Activated CD8-positive, alpha-beta memory T cell treated with anti-CD3 and anti-CD28 coated beads, Interleukin-2, amount 50 U/mL, for 24 hours (primary cell): ENCODE data around the gene MTMR10.

Source experiments
- DNase-seq: peaks from one replicate; pipeline ENCODE4 v3.0.0-alpha.2; 2020; ENCODE audit errors: extremely low read depth

MTMR10 gene

GRCh38 chr15:31012455-31012854 is 21.0 kb upstream of the MTMR10 start:
- no peak for DNase-seq

DNA sequence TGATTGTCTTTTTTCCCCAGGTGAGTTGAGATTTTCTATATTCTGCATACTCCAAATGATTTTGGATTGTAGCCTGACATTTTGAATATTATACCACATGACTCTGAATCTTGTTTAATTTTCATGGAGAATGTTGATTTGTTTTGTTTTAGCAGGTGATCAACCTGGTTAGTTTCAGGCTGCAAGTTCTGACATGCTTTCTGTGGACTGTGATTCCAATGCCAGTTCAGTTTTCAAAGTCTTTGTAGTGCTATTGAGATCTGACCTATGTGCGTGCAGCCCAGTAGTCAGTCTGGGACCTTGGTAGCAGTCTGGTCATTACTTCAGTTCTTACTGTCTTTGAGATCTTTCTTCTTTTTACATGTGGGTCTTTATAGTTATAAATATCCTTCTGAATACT is 18.6 kb upstream of the MTMR10 start:
- no peak for DNase-seq

DNA sequence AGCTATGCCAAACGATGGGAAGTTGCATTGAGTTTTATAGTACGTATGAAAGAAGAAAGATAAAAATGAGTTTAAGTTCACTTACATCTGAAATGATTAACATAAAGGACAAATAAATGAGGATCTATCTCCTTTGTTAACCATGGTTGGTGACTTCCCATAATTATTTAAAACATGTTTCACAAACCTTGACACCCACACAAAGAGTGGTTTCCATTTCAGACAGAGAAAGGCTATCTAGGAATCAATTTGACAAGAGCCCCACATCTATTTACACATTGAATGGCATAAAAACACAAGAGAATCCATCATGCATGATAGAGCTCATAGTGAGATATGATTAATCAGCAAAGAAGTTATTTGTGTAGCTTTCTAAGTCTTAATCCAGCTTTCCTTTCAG is 14.2 kb upstream of the MTMR10 start:
- no peak for DNase-seq

DNA sequence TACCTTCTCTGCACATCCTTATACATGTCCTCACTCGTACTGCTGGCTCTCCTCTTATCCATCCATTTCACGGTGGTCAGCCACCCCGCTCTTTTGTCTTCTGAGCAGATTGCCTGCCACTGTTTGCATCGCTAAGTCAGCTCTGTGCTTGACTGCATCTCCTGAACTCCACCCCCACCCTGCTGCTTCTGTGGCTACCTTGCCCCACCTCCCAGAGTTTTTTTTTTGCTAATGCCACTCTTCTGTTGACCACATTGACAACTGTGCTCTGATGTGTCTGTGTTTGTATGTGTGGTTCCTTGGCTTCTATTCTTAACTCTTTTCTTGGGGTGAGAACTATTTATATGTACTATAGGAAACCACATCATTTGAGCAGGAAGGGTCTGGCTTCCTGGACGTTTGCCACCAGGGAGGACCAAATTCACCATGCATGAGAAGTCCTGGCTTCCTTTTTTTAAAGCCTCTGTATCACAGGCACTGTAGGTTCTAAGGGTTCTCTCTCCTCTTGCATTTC is 12.8 kb upstream of the MTMR10 start:
- DNase-seq, result no peak

DNA sequence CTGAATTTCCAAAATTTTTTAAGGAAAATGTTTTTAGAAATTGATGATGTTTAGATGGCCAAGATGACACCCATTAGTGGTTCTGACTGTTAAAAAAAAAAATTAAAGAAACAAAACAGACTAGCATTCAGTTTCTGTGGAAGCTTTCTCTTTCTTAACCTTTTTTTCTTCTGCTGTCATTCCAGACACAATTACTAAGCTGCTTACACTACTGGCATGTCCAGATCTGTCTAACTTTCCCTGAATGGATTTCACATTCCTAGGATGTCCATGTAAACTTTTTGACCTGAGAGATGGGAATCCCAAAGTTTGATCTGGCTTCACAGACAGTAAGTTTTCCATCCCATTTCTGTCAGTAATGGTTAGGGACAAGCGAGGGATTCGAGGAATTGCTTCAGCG is 10.3 kb upstream of the MTMR10 start:
- no peak for DNase-seq

GRCh38 chr15:30999729-31000128 is 8.3 kb upstream of the MTMR10 start:
- DNase-seq, result no peak

GRCh38 chr15:30997270-30997669 is 5.8 kb upstream of the MTMR10 start:
- DNase-seq, result no peak

GRCh38 chr15:30992249-30992864 is 929 bp upstream of the MTMR10 start:
- DNase-seq, result no peak

DNA sequence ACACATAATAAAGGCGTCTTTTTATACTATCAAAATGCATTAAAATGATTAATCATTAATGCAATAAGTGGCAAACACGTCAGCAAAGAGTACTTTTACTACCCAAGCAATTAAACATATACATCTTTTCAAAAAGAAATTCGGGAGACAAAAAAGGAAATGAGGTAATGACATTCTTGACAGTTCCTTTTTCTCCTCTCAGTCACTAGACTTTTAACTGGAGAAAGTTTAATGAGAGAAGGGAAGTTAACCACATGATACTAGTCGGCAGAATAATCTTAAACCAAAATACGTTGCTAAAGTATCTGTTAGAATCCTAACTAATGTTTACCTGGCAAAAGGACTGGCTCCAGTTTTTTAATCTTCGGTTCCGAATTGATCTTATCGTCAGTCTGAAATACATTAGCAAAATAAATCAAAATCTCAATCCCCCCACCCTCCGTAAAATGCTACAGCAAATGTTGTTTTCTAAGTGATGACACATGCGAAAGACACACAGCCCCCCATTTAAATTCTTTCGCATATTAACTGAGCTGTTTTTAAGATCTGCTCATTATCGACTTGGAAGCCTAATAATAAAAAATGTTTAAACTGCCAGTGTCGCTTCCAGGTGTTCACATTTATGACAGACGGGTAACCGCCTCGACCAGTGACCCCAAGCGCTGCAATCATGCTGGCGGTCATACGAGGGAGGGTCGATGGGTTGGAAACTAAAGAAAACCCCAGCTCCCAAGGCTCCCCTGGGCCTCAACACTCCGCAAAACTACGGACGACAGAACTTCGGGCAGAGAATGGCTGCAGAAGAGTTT is 778 bp downstream of the MTMR10 start:
- no peak for DNase-seq

DNA sequence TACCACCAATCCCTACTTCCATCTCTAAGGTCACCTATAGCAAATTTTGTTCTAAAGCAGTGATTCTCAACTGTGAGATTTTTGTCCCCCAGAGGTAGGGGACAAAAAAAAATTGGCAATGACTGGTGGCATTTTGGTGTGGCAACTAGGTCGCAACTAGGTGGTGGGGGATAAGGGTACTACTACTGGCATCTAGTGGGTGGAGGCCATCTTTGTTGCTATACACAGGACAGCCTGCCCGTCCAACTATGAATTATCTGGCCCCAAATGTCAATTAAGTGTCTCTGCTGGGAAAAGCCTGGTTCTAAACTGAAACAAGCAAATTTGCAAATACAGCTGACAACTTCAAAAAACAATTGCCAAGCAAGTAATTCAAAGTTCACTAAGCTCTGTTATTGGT is 1.4 kb downstream of the MTMR10 start:
- DNase-seq, result no peak

DNA sequence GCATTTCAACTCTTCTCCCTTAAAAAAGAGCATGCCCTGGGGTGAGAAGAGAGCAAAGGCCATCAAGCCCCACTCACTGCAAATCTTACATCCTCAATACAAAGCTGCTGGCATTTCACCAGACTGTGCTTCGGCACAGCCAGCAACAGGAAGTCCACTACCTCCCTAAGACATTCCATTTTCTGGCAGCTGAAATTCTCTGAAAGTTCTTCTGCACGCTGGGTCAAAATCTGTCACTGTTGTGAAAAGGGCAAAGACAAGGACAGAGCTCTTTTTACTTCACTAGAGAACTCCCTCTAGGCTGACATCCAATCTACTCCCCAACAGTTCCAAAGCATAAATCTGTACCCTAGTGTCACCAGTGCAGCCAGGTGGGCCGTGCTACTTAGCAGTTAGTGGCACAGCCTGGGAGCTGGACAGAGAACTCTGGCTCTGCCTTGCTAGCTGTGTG is 6.3 kb downstream of the MTMR10 start:
- DNase-seq, result no peak

- DNase-seq, result no peak
Observed at GRCh38 chr15:30984542-30984941, 6.9 kb downstream of the MTMR10 start.

DNA sequence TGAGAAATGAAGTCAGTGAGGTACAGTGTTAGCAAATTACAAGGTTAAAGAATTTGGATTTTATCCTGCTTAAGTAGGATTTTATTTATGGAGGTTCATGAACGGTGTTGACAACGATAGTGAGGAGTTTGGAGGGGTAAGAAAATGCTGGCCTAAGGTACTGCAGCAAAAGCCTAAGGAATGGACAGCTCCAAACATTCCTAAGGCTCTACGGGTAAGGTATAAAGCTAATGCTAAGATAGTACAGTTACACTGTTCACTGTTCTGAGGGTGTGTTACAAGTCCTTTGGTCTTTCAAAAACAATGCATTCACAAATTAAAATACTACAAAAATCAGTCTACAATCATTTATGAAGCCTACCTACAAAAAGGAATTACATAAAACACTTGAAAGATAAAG is 7.3 kb downstream of the MTMR10 start:
- no peak for DNase-seq

GRCh38 chr15:30979457-30979856 is 12.0 kb downstream of the MTMR10 start:
- DNase-seq, result no peak

DNA sequence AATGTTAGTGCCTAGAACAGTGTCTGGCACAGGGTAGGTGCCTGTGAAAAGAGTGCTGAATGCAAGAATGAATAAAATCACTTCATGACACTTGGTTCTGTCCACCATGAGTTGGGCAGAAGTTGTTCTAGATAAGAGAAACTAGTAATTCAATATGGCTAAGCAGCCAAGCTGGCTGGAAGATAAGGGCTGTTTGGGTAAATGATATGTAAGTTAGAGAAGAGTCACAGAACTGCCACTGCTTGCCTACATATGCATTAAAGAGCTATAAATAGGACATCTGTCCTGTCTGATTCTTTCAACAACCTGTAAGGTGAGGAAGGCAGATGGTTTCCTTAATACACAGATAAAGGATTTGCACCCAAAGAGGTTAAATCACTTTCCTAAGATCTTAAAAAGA is 13.1 kb downstream of the MTMR10 start:
- DNase-seq, result no peak

DNA sequence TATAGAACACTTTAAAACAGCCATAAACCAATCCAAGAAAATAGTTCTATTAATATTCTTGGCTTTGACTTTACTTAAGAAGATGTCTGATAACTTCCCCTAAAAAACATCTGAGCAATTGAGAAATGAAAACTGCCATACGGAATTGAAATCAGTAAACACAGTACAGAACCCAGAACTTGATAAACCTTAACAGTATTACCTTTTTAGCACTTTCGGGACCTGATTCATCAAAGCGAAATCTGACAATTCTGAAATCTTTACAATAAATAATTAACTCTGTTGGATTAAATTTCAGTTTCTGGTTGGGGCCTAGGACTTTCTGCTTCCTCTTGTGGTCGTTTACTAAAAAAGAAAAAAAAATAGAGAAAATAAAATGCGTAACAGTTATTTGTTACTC is 17.3 kb downstream of the MTMR10 start:
- DNase-seq, result no peak

GRCh38 chr15:30973379-30973778 is 18.0 kb downstream of the MTMR10 start:
- DNase-seq, result no peak

GRCh38 chr15:30969724-30970123 is 21.7 kb downstream of the MTMR10 start:
- no peak for DNase-seq

DNA sequence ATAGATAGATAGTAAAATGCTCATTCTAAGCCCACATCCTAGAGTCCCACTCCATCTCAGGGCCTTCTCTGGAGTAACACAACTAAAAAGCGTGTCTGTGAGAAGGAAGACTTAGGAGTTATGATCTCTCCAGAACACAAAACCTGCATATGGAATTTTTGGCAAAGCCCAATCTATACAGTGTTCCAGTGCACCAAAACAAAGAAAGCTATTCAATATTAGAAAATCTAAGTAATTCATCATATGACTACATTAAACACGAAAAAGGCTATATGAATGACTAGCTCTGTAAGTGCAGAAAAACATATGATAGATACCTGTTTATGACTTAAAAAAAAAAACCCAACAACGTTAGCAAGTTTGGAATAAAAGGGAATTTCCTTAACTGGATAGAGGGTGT is 27.7 kb downstream of the MTMR10 start:
- DNase-seq, result no peak

- DNase-seq, result no peak
Observed at GRCh38 chr15:30962659-30963058, 28.8 kb downstream of the MTMR10 start.

DNA sequence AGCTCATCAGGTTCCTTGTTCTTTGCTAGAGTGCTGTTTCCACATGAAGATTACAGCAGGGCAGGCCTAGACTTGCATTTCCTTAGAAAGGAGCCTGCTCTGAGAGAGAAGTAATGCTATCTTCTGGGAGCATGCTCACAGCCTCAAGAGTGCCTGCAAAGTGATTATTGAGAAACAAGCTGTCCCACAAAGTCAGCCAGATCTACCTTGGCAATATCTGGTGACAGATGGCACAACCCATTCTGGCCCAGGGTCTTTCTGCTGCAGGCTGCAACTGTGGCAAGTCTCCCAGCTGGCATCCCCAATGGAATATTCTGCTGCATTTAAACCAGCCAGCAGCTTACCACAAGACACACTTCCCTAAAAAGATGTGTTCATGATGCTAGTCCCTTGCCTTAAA is 29.3 kb downstream of the MTMR10 start:
- DNase-seq, result no peak

- DNase-seq, result no peak
Observed at GRCh38 chr15:30958219-30958618, 33.2 kb downstream of the MTMR10 start.
